ENCODE results near the gene CISTR. TPM values are rescaled to one million over a fixed set of nuclear protein-coding genes. Genes with fewer than 3 reads are reported as not detected.

CISTR gene
- total and polyA plus RNA-seq, 7 donors = not detected

GRCh38 chr12:53714004-53714403, 37.8 kb downstream of the CISTR start:
- 95 to 96% methylated on average over 4 of the region's 4 CpGs for WGBS, 2 donors
- H3K4me1 ChIP-seq = no peaks in the 10 kb centered on the region

DNA sequence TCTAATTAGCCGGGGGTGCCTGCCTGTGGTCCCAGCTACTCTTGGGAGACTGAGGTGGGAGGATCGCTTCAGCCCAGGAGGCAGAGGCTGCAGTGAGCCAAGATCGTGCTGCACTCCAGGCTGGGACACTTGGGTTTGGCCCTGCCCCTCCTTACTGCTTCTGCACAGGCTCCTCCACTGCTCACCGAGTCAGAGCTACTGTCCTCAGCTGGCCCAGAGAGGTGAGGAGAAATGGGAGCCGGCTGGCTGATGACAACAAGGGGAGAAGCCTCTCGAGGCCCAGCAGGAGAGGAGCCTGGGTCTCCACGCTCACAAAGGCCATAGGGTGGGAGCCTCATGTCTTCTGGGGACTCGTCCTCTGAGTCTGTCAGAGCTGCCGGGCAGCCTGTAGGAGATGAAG, 38.3 kb downstream of the CISTR start:
- no peak overlapping the region for H3K27ac ChIP-seq
- no peaks in the 10 kb centered on the region for H3K4me1 ChIP-seq
- peaks cover 18 to 75% (median 45%) of the 10 kb centered on the region in 4 donors for H3K36me3 ChIP-seq
- no peaks in the 10 kb centered on the region for H3K27me3 ChIP-seq
- intact Hi-C loops (cut with DNase I) = no loop called here
- H3K4me3 ChIP-seq = no peak overlapping the region
- 93% methylated on average over 9 of the region's 9 CpGs for WGBS, 2 donors
- no peaks in the 10 kb centered on the region for H3K9me3 ChIP-seq
- TF ChIP-seq POLR2AphosphoS5 (IDR thresholded peaks at IDR 0.05) = no peak
- no peak for TF ChIP-seq EP300 (IDR thresholded peaks at IDR 0.05)
- TF ChIP-seq POLR2A (IDR thresholded peaks at IDR 0.05) = no peak
- TF ChIP-seq, protein P1, sequence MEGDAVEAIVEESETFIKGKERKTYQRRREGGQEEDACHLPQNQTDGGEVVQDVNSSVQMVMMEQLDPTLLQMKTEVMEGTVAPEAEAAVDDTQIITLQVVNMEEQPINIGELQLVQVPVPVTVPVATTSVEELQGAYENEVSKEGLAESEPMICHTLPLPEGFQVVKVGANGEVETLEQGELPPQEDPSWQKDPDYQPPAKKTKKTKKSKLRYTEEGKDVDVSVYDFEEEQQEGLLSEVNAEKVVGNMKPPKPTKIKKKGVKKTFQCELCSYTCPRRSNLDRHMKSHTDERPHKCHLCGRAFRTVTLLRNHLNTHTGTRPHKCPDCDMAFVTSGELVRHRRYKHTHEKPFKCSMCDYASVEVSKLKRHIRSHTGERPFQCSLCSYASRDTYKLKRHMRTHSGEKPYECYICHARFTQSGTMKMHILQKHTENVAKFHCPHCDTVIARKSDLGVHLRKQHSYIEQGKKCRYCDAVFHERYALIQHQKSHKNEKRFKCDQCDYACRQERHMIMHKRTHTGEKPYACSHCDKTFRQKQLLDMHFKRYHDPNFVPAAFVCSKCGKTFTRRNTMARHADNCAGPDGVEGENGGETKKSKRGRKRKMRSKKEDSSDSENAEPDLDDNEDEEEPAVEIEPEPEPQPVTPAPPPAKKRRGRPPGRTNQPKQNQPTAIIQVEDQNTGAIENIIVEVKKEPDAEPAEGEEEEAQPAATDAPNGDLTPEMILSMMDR (IDR thresholded peaks at IDR 0.05) = no peak
- peak; percentile 50 for DNase-seq

More at GRCh38 chr12:53714004-53714403, 37.8 kb downstream of the CISTR start:
- Histone ChIP-seq H3K4me3 (no peak overlapping the region), H3K9me3 (no peaks in the 10 kb centered on the region), H3K27me3 (no peaks in the 10 kb centered on the region), H3K27ac (no peak overlapping the region), H3K36me3 (peaks cover 23 to 80% (median 46%) of the 10 kb centered on the region in 4 donors)
- DNase-seq = peak; percentile 33
- intact Hi-C loops (cut with DNase I) = no loop called here
- no peak for TF ChIP-seq POLR2AphosphoS5 (IDR thresholded peaks at IDR 0.05)
- no peak for TF ChIP-seq POLR2A (IDR thresholded peaks at IDR 0.05)
- TF ChIP-seq EP300 (IDR thresholded peaks at IDR 0.05) = no peak

DNA sequence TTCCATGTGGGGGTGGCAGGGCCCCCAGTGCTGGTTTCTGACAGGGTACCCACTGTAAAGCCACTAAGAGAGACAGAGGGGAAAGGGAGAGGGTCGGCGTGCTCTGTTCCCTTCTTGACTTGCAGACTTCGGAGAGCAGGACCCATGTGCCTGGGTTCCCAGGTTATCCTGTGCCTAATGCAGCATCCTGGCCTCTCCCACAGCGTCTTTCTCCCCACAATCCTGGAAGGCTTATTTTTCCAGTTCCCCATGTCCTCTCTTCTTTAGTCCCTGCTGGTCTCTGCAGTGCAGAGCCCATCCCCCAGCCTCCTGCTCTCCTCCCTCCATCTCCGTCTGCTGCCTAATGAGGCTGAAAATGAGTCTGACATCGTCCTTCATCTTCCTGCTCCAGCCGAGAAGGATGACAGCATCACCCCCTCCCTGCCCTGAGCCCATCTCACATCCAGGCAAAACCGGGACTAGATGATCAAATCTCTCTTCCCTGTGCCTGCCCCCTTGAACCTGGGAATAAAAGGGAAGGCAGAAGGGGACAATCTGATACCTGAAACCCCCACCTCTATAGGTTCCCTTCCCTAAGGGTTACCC, 39.6 kb downstream of the CISTR start:
- H3K9me3 ChIP-seq = no peaks in the 10 kb centered on the region
- peaks cover 16 to 61% (median 41%) of the 10 kb centered on the region in 4 donors for H3K36me3 ChIP-seq
- H3K27ac ChIP-seq = no peak overlapping the region
- intact Hi-C loops (cut with DNase I) = no loop called here
- H3K27me3 ChIP-seq = no peaks in the 10 kb centered on the region
- H3K4me1 ChIP-seq = no peaks in the 10 kb centered on the region
- 82 to 85% methylated on average over 8 of the region's 8 CpGs for WGBS, 2 donors
- H3K4me3 ChIP-seq = no peak overlapping the region
- no peak for DNase-seq
- TF ChIP-seq, protein P1 (IDR thresholded peaks at IDR 0.05) = no peak
- TF ChIP-seq POLR2A (IDR thresholded peaks at IDR 0.05) (no peak), EP300 (IDR thresholded peaks at IDR 0.05) (no peak), POLR2AphosphoS5 (IDR thresholded peaks at IDR 0.05) (no peak)

GRCh38 chr12:53710091-53710490, 41.7 kb downstream of the CISTR start:
- Histone ChIP-seq H3K4me3 (no peak overlapping the region), H3K4me1 (no peaks in the 10 kb centered on the region), H3K36me3 (peaks cover 16 to 41% (median 22%) of the 10 kb centered on the region in 4 donors), H3K9me3 (no peaks in the 10 kb centered on the region), H3K27ac (no peak overlapping the region), H3K27me3 (peaks cover 0 to 12% (median 0%) of the 10 kb centered on the region in 3 donors)
- DNase-seq = peak; percentile 40
- WGBS, 2 donors = 45 to 66% methylated on average over 6 of the region's 6 CpGs
- TF ChIP-seq POLR2A (IDR thresholded peaks at IDR 0.05) (no peak), POLR2AphosphoS5 (IDR thresholded peaks at IDR 0.05) (no peak), EP300 (IDR thresholded peaks at IDR 0.05) (no peak)
- TF ChIP-seq, protein P1 (IDR thresholded peaks at IDR 0.05) = no peak
- intact Hi-C loops (cut with DNase I) = no loop called here

DNA sequence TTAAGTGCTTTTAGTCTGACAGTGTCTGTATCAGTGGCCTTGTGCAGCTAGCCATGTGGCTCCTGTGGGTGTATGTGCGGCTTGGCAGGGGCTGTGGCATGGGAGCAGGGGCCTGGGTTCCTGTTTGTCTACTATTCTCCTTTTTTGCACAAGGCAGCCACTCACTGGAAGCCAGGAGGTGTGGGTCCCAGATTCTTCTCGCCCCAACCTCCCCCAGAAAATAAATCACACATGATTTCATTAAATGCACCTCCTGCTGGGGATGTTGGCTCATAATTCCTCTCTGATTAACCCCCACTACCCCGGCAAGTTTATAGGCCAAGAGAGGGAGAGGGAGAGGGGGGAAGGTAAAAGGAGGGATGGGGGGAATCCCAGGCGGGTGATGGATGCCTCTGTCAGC, 42.1 kb downstream of the CISTR start:
- intact Hi-C loops (cut with DNase I) = no loop called here
- H3K4me3 ChIP-seq = no peak overlapping the region
- no peak overlapping the region for H3K27ac ChIP-seq
- H3K9me3 ChIP-seq = no peaks in the 10 kb centered on the region
- TF ChIP-seq EP300 (IDR thresholded peaks at IDR 0.05) = no peak
- TF ChIP-seq POLR2A (IDR thresholded peaks at IDR 0.05) = no peak
- TF ChIP-seq POLR2AphosphoS5 (IDR thresholded peaks at IDR 0.05) = no peak
- TF ChIP-seq, protein P1 (IDR thresholded peaks at IDR 0.05) = no peak
- peaks cover 14 to 36% (median 18%) of the 10 kb centered on the region in 4 donors for H3K36me3 ChIP-seq
- H3K27me3 ChIP-seq = peaks cover 0 to 17% (median 0%) of the 10 kb centered on the region in 3 donors
- 45 to 64% methylated on average over 4 of the region's 4 CpGs for WGBS, 2 donors
- peak; percentile 29 for DNase-seq
- H3K4me1 ChIP-seq = no peaks in the 10 kb centered on the region

All from sigmoid colon (tissue), 7 donors.